WTC11 (cell line): ENCODE results near the gene AP2M1.
A peak's percentile ranks its signal among the peaks of the same experiment; 100 is the strongest.

Experiments used
- CREB1 ChIP-seq: sonication (generic); formaldehyde crosslinking; IDR thresholded peaks from 2 replicates; pipeline ENCODE4 v1.8.0; 2023; ENCODE audit warnings: mild to moderate bottlenecking, missing genetic modification reagents
- CTCF ChIP-seq: fragments of 200-600 bp; IDR thresholded peaks from 2 replicates; pipeline ENCODE4 v1.8.0; 2022; ENCODE audit warnings: antibody characterized with exemption
- ELF4 ChIP-seq: sonication (generic); formaldehyde crosslinking; IDR thresholded peaks from 2 replicates; pipeline ENCODE4 v1.8.1; 2022; ENCODE audit warnings: low read depth, mild to moderate bottlenecking, moderate library complexity, missing genetic modification reagents
- FOXP4 ChIP-seq: sonication (generic); formaldehyde crosslinking; IDR thresholded peaks from 2 replicates; pipeline ENCODE4 v1.8.0; 2022; ENCODE audit warnings: mild to moderate bottlenecking, missing genetic modification reagents
- HMGXB4 ChIP-seq: sonication (generic); formaldehyde crosslinking; IDR thresholded peaks from 2 replicates; pipeline ENCODE4 v1.8.1; 2023; ENCODE audit warnings: mild to moderate bottlenecking, moderate library complexity, missing genetic modification reagents
- MAX ChIP-seq: sonication (generic); formaldehyde crosslinking; IDR thresholded peaks from 2 replicates; pipeline ENCODE4 v1.8.0; 2022; ENCODE audit warnings: mild to moderate bottlenecking, missing genetic modification reagents
- TEAD4 ChIP-seq: sonication (generic); formaldehyde crosslinking; IDR thresholded peaks from 2 replicates; pipeline ENCODE4 v1.8.0; 2022; ENCODE audit warnings: mild to moderate bottlenecking, missing genetic modification reagents
- TP53 ChIP-seq: sonication (generic); formaldehyde crosslinking; IDR thresholded peaks from 2 replicates; pipeline ENCODE4 v1.8.1; 2023; ENCODE audit warnings: mild to moderate bottlenecking, missing genetic modification reagents
- USF1 ChIP-seq: sonication (generic); formaldehyde crosslinking; IDR thresholded peaks from 2 replicates; pipeline ENCODE4 v1.8.0; 2022; ENCODE audit warnings: mild to moderate bottlenecking, missing genetic modification reagents
- ZNF263 ChIP-seq: sonication (generic); formaldehyde crosslinking; IDR thresholded peaks from 2 replicates; pipeline ENCODE4 v1.8.1; 2022; ENCODE audit warnings: low read depth, mild to moderate bottlenecking, moderate library complexity, missing genetic modification reagents

GRCh38 chr3:184133840-184134745, 40.6 kb upstream of the AP2M1 start:
- TF ChIP-seq FOXP4 (CRISPR knock-in tag) (peak; percentile 59; the same call in 1 of the 2 replicates), HMGXB4 (CRISPR knock-in tag) (no peak; the same call in 1 of the 2 replicates), TP53 (CRISPR knock-in tag) (no peak), TEAD4 (CRISPR knock-in tag) (no peak), MAX (CRISPR knock-in tag) (peak; percentile 98), USF1 (CRISPR knock-in tag) (peak; percentile 74), CREB1 (CRISPR knock-in tag) (0 out of 2 replicates have a peak, but pooled peaks have one; percentile 41), ELF4 (CRISPR knock-in tag) (no peak), CTCF (no peak), ZNF263 (CRISPR knock-in tag) (no peak)
